GM19351 (cell line): Measurements from ENCODE around the gene ASL.
A peak's percentile ranks its signal among the peaks of the same experiment; 100 is the strongest.
"Not testable (repeated sequence)": the region's sequence is repeated elsewhere in the genome, so short reads cannot be mapped to it uniquely, and the experiment has no call there.

Experiments used
- ATAC-seq: cut with Tn5 transposase; IDR thresholded peaks from one replicate; pipeline ENCODE4 v1.9.1; 2021; ENCODE audit warnings: mild to moderate bottlenecking, moderate library complexity; ENCODE audit not compliant: unreplicated experiment

Gene ASL

GRCh38 chr7:66072208-66072607, 3.4 kb upstream of the ASL start:
- ATAC-seq = not testable (repeated sequence)

GRCh38 chr7:66076462-66077329, 1.1 kb downstream of the ASL start:
- ATAC-seq = no peak

- ATAC-seq = no peak
These were observed 2.4 kb downstream of the ASL start for GRCh38 chr7:66078067-66078466.

GRCh38 chr7:66082083-66082482, 6.5 kb downstream of the ASL start:
- ATAC-seq = no peak

GRCh38 chr7:66082886-66083415, 7.3 kb downstream of the ASL start:
- ATAC-seq = no peak

- no peak for ATAC-seq
These were observed 8.1 kb downstream of the ASL start for GRCh38 chr7:66083677-66084076.

GRCh38 chr7:66088861-66089838, 13.5 kb downstream of the ASL start:
- ATAC-seq = no peak

- no peak for ATAC-seq
These were observed 17.0 kb downstream of the ASL start for GRCh38 chr7:66092654-66093053.

- ATAC-seq = no peak
These were observed 19.4 kb downstream of the ASL start for GRCh38 chr7:66095010-66095409.

- ATAC-seq = no peak
These were observed 23.6 kb downstream of the ASL start for GRCh38 chr7:66099232-66099550.

GRCh38 chr7:66099551-66100407, 24.2 kb downstream of the ASL start:
- ATAC-seq = peak; percentile 79

GRCh38 chr7:66100408-66101050, 24.9 kb downstream of the ASL start:
- ATAC-seq = no peak

GRCh38 chr7:66102168-66102567, 26.5 kb downstream of the ASL start:
- ATAC-seq = not testable (repeated sequence)

- not testable (repeated sequence) for ATAC-seq
These were observed 28.4 kb downstream of the ASL start for GRCh38 chr7:66103994-66104393.

GRCh38 chr7:66105263-66105748, 29.7 kb downstream of the ASL start:
- ATAC-seq = no peak

GRCh38 chr7:66108410-66108809, 32.8 kb downstream of the ASL start:
- ATAC-seq = not testable (repeated sequence)

GRCh38 chr7:66110856-66111255, 35.2 kb downstream of the ASL start:
- no peak for ATAC-seq

GRCh38 chr7:66114743-66115649, 39.4 kb downstream of the ASL start, which contains the start of gene CRCP:
TSS of gene CRCP (plus strand) at chr7:66114847. CDS start at chr7:66114963, 116 bp downstream.
- ATAC-seq = peak; percentile 90
